Ascending aorta (tissue), 2 donors: Measurements from ENCODE around the gene CAMTA1. TPM values are rescaled to one million over a fixed set of nuclear protein-coding genes. Genes with fewer than 3 reads are reported as not detected.

Experiments
- DNase-seq, 2 donors: peaks; one replicate each; pipeline ENCODE4 v3.0.0-alpha.2; 2019; ENCODE audit warnings: low spot score in 2 of 2
- H3K27ac ChIP-seq, 2 donors: fragments of 200-600 bp; sonication (generic); one replicate each; pipeline ENCODE4 v1.5.1; 2016 to 2017; ENCODE audit warnings: mild to moderate bottlenecking in 1 of 2
- H3K27me3 ChIP-seq: fragments of 200-600 bp; sonication (generic); one replicate; pipeline ENCODE4 v1.5.1; 2017
- H3K36me3 ChIP-seq, 2 donors: fragments of 200-600 bp; sonication (generic); one replicate each; pipeline ENCODE4 v1.5.1; 2016
- H3K4me1 ChIP-seq, 2 donors: fragments of 200-600 bp; sonication (generic); one replicate each; pipeline ENCODE4 v1.5.1; 2016 to 2017; ENCODE audit warnings: mild to moderate bottlenecking in 1 of 2
- H3K4me3 ChIP-seq, 2 donors: fragments of 200-600 bp; sonication (generic); one replicate each; pipeline ENCODE4 v1.5.1; 2016 to 2017; ENCODE audit warnings: mild to moderate bottlenecking in 1 of 2
- H3K9me3 ChIP-seq, 2 donors: fragments of 200-600 bp; sonication (generic); one replicate each; pipeline ENCODE4 v1.5.1; 2016
- CTCF ChIP-seq, 3 experiments: fragments of 200-600 bp in 2 of 3; fragments of 450-650 bp in 1 of 3; sonication (generic) in 2 of 3; IDR thresholded peaks; one replicate each; pipeline ENCODE4 v1.5.1; 2016 to 2019; ENCODE audit warnings: antibody characterized with exemption in 3 of 3, mild to moderate bottlenecking in 1 of 3, moderate library complexity in 1 of 3
- intact Hi-C: fragments of 100-400 bp; cut with DNase I; formaldehyde crosslinking; loops from one replicate; pipeline ENCODE4 v1.15.1; 2023
- total RNA-seq: library from RNA; depleted of rRNA; stranded (reverse); fragments of >200 nt; gene quantifications from one replicate; pipeline ENCODE4 v1.1.0, GENCODE V29; 2016

The CAMTA1 gene
- total RNA-seq, 1 donor from 2014 or later, result 53.3 TPM

GRCh38 chr1:7678491-7679158, 893.4 kb downstream of the CAMTA1 start:
- Histone ChIP-seq H3K9me3 (no peaks in the 10 kb centered on the region), H3K27me3 (no peaks in the 10 kb centered on the region), H3K27ac (no peak overlapping the region), H3K36me3 (no peaks in the 10 kb centered on the region), H3K4me1 (peaks cover 0 to 7% of the 10 kb centered on the region in 2 donors), H3K4me3 (no peak overlapping the region)
- DNase-seq, result no peak
- intact Hi-C loops, result no loop called here
- no peak for TF ChIP-seq CTCF (IDR thresholded peaks at IDR 0.05)

- H3K36me3 ChIP-seq, result no peaks in the 10 kb centered on the region
- no peak overlapping the region for H3K27ac ChIP-seq
- H3K4me3 ChIP-seq, result peak overlapping the region; percentile 82 to 83
- intact Hi-C loops, result no loop called here
- no peaks in the 10 kb centered on the region for H3K9me3 ChIP-seq
- TF ChIP-seq CTCF (IDR thresholded peaks at IDR 0.05), result no peak
- peaks cover 0 to 7% of the 10 kb centered on the region in 2 donors for H3K4me1 ChIP-seq
- no peak for DNase-seq
- no peaks in the 10 kb centered on the region for H3K27me3 ChIP-seq
Observed at GRCh38 chr1:7679159-7679872, 894.1 kb downstream of the CAMTA1 start.

- intact Hi-C loops, result no loop called here
- Histone ChIP-seq H3K36me3 (no peaks in the 10 kb centered on the region), H3K27ac (no peak overlapping the region), H3K4me1 (peaks cover 0 to 7% of the 10 kb centered on the region in 2 donors), H3K27me3 (no peaks in the 10 kb centered on the region), H3K4me3 (peak overlapping the region; percentile 82 to 83), H3K9me3 (no peaks in the 10 kb centered on the region)
- no peak for DNase-seq
- no peak for TF ChIP-seq CTCF (IDR thresholded peaks at IDR 0.05)
Observed at GRCh38 chr1:7679873-7680206, 894.6 kb downstream of the CAMTA1 start.

GRCh38 chr1:7680207-7680954, 895.1 kb downstream of the CAMTA1 start:
- DNase-seq, result no peak
- H3K4me1 ChIP-seq, result peaks cover 0 to 7% of the 10 kb centered on the region in 2 donors
- no peaks in the 10 kb centered on the region for H3K36me3 ChIP-seq
- no peak overlapping the region for H3K27ac ChIP-seq
- peak overlapping the region; percentile 82 to 83 for H3K4me3 ChIP-seq
- H3K27me3 ChIP-seq, result no peaks in the 10 kb centered on the region
- H3K9me3 ChIP-seq, result no peaks in the 10 kb centered on the region
- TF ChIP-seq CTCF (IDR thresholded peaks at IDR 0.05), result no peak
- intact Hi-C loops, result no loop called here

- no peaks in the 10 kb centered on the region for H3K27me3 ChIP-seq
- DNase-seq, result no peak
- intact Hi-C loops, result no loop called here
- H3K36me3 ChIP-seq, result no peaks in the 10 kb centered on the region
- H3K4me1 ChIP-seq, result peaks cover 0 to 7% of the 10 kb centered on the region in 2 donors
- H3K27ac ChIP-seq, result no peak overlapping the region
- H3K9me3 ChIP-seq, result no peaks in the 10 kb centered on the region
- TF ChIP-seq CTCF (IDR thresholded peaks at IDR 0.05), result no peak
- peak overlapping the region; percentile 82 to 83 for H3K4me3 ChIP-seq
Observed at GRCh38 chr1:7680955-7681268, 895.7 kb downstream of the CAMTA1 start.
